H54 (cell line): Measurements from ENCODE around the gene ADCY4.

Experiments
- DNase-seq: peaks from one replicate; pipeline ENCODE4 v3.0.0; 2011; ENCODE audit warnings: low spot score, mixed read lengths; ENCODE audit not compliant: insufficient read length
- FAIRE-seq: peaks from 3 replicates; lab custom pipeline; 2011; peaks lifted over from hg19 to GRCh38; lab: Jason Lieb, UNC
- POLR2A ChIP-seq: IDR thresholded peaks from 2 replicates; pipeline ENCODE4 v1.6.1; 2011; ENCODE audit warnings: low read depth, mild to moderate bottlenecking, low read length

The ADCY4 gene

DNA sequence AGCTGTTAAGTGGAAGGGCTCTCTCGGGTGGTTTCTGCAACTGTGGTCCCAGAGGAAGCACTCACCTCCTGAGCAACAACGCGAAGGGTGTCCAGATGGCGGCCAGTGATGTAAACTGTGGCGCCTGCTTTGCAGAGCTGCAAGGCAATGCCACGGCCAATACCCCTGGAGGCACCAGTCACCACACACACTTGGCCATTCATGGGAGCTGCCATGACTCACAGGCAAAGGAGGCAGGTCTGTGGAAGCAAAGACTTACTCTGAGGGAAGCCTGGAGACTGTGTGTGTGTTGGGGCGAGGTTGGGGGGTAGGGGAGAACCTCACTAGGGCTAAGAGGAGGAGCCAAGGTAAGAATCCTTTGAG is 36.0 kb downstream of the ADCY4 start:
- TF ChIP-seq POLR2A: no peak
- FAIRE-seq (no peak), DNase-seq (peak; percentile 79)

DNA sequence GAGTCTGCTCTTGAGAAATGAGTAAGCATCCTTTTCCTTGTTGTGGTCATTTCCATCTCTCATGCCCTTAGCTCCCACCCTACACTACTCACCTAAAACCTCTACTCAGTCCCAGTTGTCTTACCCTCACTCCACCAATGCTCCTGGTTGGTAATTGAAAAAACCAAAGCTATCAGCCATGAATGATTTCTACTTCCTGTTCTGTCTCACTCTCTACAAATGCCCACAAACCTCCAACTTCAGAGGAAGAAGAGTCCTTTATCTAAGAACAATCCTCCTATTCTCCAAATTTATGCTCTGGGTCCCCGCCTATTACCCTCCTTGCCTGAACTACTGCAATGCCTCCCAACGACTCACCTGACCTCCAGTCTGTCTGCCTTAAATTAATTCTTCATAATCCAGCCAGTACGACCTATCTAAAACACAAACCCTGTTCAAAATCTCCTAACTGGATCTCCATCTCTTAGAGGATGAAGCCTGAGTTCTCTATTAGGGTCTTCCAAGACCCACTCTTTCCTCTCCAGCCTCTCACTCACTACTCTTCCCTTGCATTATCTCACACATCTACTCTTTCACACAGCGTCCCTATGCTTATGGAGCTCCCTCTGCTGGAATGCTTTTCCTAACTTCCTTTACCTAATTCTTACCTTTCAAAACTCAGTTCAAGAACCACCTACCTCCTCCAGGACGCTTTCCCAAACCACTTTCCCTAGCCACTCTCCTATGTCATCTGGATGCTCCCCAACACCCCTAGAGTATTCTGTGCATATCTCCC is 37.5 kb downstream of the ADCY4 start:
- no peak for FAIRE-seq
- no peak for TF ChIP-seq POLR2A
- DNase-seq: no peak

DNA sequence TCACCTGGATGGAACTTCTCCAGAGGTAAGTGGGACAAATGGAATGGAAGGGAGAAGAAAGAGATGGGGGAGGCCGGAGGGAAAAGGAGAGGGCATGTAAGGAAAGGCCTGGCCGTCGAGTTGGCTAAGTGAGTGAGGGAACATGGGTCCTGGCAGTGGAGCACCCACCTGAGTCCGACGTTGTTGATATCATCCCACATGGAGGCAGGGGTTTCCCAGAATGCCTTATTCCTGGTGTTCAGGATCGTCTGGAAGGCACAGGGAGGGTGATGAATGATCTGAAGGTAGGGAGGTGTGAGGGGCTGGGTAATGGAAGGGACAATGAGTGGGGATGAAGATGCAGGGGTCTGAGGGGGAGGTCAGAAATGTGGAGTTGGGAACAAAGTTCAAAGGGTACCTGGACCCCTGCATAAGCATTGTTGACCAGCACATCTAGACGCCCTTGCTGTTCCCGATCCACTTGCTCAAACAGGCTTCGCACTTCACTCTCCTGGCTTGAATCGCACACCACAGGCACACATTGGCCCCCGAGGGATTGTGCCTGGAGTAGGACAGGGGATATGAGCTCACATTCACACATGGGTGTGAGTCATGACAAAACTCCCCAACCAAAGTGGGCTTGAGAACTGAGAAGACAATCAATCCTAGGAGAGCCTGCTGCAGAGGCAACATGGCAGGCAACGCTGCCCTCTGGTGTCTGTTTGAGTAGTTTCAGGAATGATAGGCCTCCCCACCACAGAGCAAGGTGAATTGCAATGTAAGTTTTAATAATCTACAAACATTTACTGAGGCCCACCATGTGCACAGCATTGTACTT is 38.3 kb downstream of the ADCY4 start:
- TF ChIP-seq POLR2A: no peak
- FAIRE-seq: peak; percentile 11
- peak; percentile 56 for DNase-seq

DNA sequence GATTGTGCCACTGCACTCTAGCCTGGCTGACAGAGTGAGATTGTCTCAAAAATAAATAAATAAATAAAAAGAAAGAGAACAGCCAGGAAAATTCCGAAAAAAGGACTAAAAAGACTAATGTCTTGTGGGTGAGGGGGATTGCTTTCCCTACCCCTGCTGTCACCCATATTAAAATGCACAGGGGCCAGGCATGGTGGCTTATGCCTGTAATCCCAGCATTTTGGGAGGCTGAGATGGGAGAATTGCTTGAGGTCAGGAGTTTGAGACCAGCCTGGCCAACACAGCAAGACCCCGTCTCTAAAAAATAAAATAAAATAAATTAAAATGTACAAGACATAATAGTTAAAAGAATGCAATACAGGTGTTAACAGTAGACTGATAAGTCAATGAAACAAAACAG is 41.3 kb downstream of the ADCY4 start:
- DNase-seq (no peak), FAIRE-seq (no peak)
- TF ChIP-seq POLR2A: no peak

DNA sequence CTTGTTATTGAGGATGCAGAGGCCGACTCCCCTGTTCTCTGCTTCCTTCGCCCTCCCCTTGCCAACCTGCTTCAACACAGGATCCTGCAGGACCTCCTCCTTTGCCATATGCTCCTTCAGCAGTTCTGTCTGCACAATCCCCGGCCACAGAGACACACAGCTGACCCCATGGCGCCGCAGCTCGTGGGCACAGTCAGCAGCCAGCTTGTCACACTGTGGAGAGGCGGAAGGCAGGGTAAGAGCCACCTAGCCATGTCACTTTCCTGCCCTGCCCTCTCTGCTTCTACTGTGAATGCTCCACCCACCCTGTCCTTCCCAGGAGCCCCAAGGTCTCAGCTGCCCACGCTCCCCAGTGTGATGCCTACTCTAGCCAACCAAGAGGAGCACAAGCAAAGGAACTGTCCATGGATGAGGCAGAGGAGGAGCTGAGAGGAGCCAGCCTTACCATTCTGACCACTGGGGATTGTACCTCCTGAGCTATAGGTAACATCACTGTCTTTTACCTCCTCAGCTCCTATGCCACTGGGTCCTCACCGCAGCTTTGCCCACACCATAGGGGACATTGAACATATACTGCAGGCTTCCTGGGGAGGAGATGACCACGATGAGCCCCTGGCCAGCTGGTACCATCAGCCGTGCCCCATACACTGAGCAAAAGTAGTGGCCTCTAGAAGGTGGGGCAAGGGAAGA is 42.6 kb downstream of the ADCY4 start:
- FAIRE-seq (no peak), DNase-seq (no peak)
- no peak for TF ChIP-seq POLR2A

GRCh38 chr14:24291446-24292117 is 43.3 kb downstream of the ADCY4 start:
- TF ChIP-seq POLR2A: no peak

DNA sequence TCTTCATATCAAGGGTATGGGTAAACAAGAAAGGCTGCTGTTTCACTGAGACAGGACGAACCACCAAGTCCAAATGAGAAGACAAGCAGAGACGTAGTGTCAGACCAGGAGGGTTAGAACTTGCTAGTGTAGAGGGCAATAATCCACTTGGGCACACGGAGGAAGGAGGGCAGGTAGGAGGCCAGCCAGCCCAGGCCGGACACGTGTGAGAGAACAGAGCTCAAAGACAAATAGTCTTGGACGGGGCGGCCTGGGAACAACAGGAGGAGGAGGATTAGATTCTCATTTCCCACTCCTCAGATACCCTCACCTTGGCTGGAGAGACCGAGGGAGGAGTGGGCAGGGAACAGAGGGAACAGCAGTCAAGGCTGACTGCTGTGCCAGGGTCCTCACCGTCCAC is 44.1 kb downstream of the ADCY4 start:
- no peak for FAIRE-seq
- no peak for TF ChIP-seq POLR2A
- DNase-seq: no peak

More at GRCh38 chr14:24291446-24292117, 43.3 kb downstream of the ADCY4 start:
- no peak for FAIRE-seq
- DNase-seq: no peak

DNA sequence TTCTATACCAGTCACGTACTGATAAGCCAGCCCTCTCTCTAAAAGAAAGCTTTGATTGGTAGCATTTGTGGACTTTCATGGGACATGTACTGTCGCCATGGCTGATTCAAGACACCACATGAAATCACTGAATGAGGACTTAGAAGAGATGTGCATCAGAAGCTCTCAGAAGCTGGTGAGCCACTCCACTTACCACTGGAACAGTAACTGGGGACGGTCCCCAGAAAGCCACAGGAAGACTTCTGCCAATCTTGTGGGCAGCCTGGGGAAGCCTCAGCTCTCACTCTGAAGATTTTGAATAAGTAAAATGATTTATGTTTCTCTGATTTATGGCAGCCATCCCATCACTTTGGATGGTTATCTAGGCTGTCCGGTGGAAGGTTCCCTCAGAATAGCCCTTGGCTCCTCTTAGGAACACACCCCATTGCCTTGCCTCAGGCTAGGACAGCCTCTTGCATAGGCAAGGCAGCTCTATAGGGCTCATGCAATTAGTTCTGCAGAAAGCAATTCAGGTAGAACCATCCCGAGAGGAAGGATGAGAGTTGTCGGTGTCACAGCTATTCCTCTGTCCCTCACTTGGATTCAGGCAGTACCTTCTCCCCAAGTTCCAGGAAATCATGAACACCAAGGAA is 45.1 kb downstream of the ADCY4 start:
- DNase-seq (no peak), FAIRE-seq (no peak)
- no peak for TF ChIP-seq POLR2A

DNA sequence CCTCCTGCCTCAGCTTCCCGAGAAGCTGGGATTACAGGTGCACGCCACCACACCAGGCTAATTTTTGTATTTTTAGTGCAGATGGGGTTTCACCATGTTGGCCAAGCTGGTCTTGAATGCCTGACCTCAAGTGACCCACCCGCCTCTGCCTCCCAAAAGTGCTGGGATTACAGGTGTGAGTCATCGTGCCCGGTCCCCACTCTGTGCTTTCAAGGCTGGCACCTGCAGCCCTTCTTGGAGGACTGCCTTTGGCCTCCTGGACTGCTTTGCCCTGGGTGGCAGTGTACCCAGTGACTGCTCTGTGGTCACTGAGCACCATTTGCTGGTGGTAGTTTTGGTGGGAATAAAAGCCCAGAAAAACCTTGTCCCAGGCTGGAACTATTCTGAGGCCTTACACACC is 47.9 kb downstream of the ADCY4 start:
- TF ChIP-seq POLR2A: no peak
- no peak for FAIRE-seq
- no peak for DNase-seq

GRCh38 chr14:24285351-24285750 is 49.5 kb downstream of the ADCY4 start:
- FAIRE-seq (no peak), DNase-seq (no peak)
- TF ChIP-seq POLR2A: no peak

DNA sequence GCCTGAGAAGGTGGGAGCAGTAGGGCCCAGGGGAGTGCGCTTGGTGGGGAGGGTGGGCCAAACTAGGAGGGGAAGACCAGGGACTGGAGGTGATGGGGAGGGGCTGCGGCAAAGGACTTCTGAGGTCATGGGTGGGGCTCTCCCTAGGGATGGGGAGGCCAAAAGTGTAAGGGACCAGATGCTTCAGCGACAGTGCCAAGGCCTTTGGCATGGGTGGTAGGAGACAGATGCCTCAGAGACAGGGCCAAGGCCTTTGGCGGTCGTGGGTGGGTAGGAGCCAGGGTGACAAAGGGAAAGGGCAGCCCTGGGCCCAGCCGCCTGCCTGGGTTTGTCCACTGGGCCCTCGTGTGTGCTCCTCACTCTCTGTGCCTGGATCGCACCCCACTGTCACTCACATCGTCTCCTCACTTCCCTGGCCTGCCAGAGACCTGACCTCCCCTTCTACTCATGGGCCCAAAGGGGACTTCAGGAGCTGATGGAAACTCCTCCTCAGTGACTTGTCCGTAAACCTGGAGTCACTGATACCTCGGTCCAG is 50.3 kb downstream of the ADCY4 start:
- no peak for FAIRE-seq

DNA sequence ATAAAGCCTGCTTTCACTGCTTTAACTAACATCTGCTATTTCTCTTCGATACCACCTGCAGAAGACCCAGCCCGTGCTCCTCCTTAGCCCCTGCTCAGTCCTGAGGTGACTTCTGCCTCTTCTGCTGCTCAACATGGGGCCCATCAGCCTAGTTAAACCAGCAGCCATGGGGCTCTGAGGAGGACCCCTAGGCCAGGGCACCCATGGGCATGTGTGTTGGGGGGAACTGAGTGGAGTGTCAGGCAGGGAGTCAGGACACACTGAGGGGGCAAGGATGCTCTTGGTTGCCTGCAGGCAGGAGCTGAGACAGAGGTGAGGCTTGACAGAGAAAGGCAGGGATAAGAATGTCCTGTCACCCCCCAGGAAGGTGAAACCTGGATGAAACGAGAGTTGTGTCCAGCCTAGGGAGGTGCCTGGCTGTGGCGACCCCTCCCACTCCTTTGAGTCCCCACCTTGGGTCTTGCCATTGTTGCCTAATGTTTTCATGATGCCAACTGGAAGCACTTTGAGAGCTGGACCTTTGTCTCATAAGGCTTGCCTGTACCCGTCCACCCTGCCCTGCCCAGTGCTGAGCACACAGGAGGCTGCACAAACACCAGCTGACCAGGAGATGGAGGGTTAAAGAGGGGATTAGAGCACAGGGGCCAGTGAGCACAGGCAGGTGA is 50.9 kb downstream of the ADCY4 start:
- DNase-seq (no peak), FAIRE-seq (no peak)
- TF ChIP-seq POLR2A: no peak

More for the DNA sequence above, 50.3 kb downstream of the ADCY4 start:
- TF ChIP-seq POLR2A: no peak
- DNase-seq: no peak
